Activated T-cell treated with anti-CD3 and anti-CD28 coated beads for 1 hour (primary cell): Measurements from ENCODE around the gene TRAP1.
"Not testable (repeated sequence)": the region's sequence is repeated elsewhere in the genome, so short reads cannot be mapped to it uniquely, and the experiment has no call there.

ENCODE experiments used
- DNase-seq: peaks from one replicate; pipeline ENCODE4 v3.0.0-alpha.2; 2020; ENCODE audit warnings: low read depth

TRAP1 gene

GRCh38 chr16:3673676-3674377 is 43.5 kb downstream of the TRAP1 start:
- DNase-seq = no peak

GRCh38 chr16:3673201-3673600 is 44.1 kb downstream of the TRAP1 start:
- DNase-seq = no peak

- DNase-seq = no peak
Measured at GRCh38 chr16:3672571-3673041, 44.7 kb downstream of the TRAP1 start.

GRCh38 chr16:3671424-3671823 is 45.9 kb downstream of the TRAP1 start:
- DNase-seq = no peak

GRCh38 chr16:3670711-3671110 is 46.6 kb downstream of the TRAP1 start:
- DNase-seq = no peak

- DNase-seq = no peak
Measured at GRCh38 chr16:3669082-3669481, 48.2 kb downstream of the TRAP1 start.

- no peak for DNase-seq
Measured at GRCh38 chr16:3668626-3669025, 48.7 kb downstream of the TRAP1 start.

GRCh38 chr16:3665508-3665907 is 51.8 kb downstream of the TRAP1 start:
- DNase-seq = peak; percentile 19

GRCh38 chr16:3664187-3664896 is 53.0 kb downstream of the TRAP1 start:
- no peak for DNase-seq

GRCh38 chr16:3662601-3663000 is 54.7 kb downstream of the TRAP1 start:
- no peak for DNase-seq

- DNase-seq = no peak
Measured at GRCh38 chr16:3661922-3662321, 55.4 kb downstream of the TRAP1 start.

GRCh38 chr16:3661311-3661710 is 56.0 kb downstream of the TRAP1 start:
- no peak for DNase-seq

GRCh38 chr16:3659251-3659650 is 58.1 kb downstream of the TRAP1 start:
- no peak for DNase-seq

GRCh38 chr16:3656491-3657468 is 60.5 kb downstream of the TRAP1 start:
- DNase-seq = no peak

GRCh38 chr16:3656160-3656490 is 61.2 kb downstream of the TRAP1 start:
- DNase-seq = not testable (repeated sequence)

GRCh38 chr16:3655396-3656159 is 61.7 kb downstream of the TRAP1 start:
- no peak for DNase-seq

- no peak for DNase-seq
Measured at GRCh38 chr16:3655030-3655395, 62.3 kb downstream of the TRAP1 start.

GRCh38 chr16:3654249-3654991 is 62.9 kb downstream of the TRAP1 start, which contains the start of gene DNASE1:
TSS of gene DNASE1 (plus strand) at chr16:3654691. CDS start at chr16:3655374, 683 bp downstream.
- peak; percentile 35 for DNase-seq

- DNase-seq = no peak
Measured at GRCh38 chr16:3652373-3653195, 64.7 kb downstream of the TRAP1 start.
